Inflammatory macrophage (primary cell): ENCODE results near the gene CORO7.

Experiments
- DNase-seq, 2 donors: peaks; one replicate each; pipeline ENCODE4 v3.0.0-alpha.2; 2020 to 2022
- total RNA-seq, 18 experiments: gene quantifications; one replicate each; lab custom pipeline; 2026; ENCODE audit warnings: mixed read lengths in 6 of 18, inconsistent platforms in 2 of 18; lab: John Stamatoyannopoulos, UW

CORO7 gene
- total RNA-seq = 12.7 to 38.3 (median 19.7) reads per million in 18 experiments

- peak; percentile 96 to 97 for DNase-seq
Observed at GRCh38 chr16:4416200-4417032, at the start of gene CORO7. TSS of gene CORO7 (minus strand) at chr16:4416596. CDS start at chr16:4416518, 78 bp downstream.

GRCh38 chr16:4463522-4464163 lies 47.2 kb upstream of the CORO7 start:
- DNase-seq = no peak

GRCh38 chr16:4461250-4462085 lies 45.1 kb upstream of the CORO7 start:
- DNase-seq = no peak

GRCh38 chr16:4460936-4461249 lies 44.5 kb upstream of the CORO7 start:
- DNase-seq = no peak

- no peak for DNase-seq
Observed at GRCh38 chr16:4455951-4456350, 39.6 kb upstream of the CORO7 start.

GRCh38 chr16:4455081-4455480 lies 38.7 kb upstream of the CORO7 start:
- no peak for DNase-seq

- DNase-seq = no peak
Observed at GRCh38 chr16:4454623-4455022, 38.2 kb upstream of the CORO7 start.

GRCh38 chr16:4452674-4453073 lies 36.3 kb upstream of the CORO7 start:
- peak; percentile 5 to 50 for DNase-seq

GRCh38 chr16:4450931-4451519 lies 34.6 kb upstream of the CORO7 start:
- no peak for DNase-seq

GRCh38 chr16:4450430-4450829 lies 34.0 kb upstream of the CORO7 start:
- no peak for DNase-seq

GRCh38 chr16:4443986-4444385 lies 27.6 kb upstream of the CORO7 start:
- DNase-seq = no peak

- no peak for DNase-seq
Observed at GRCh38 chr16:4443271-4443670, 26.9 kb upstream of the CORO7 start.

- no peak for DNase-seq
Observed at GRCh38 chr16:4442371-4442770, 26.0 kb upstream of the CORO7 start.

GRCh38 chr16:4437366-4437765 lies 21.0 kb upstream of the CORO7 start:
- DNase-seq = no peak

GRCh38 chr16:4435337-4436067 lies 19.1 kb upstream of the CORO7 start:
- no peak for DNase-seq

- no peak for DNase-seq
Observed at GRCh38 chr16:4433914-4434787, 17.8 kb upstream of the CORO7 start.

- no peak for DNase-seq
Observed at GRCh38 chr16:4433228-4433627, 16.8 kb upstream of the CORO7 start.

- no peak for DNase-seq
Observed at GRCh38 chr16:4431023-4431422, 14.6 kb upstream of the CORO7 start.

- DNase-seq = no peak
Observed at GRCh38 chr16:4428500-4428899, 12.1 kb upstream of the CORO7 start.

GRCh38 chr16:4426722-4427372 lies 10.5 kb upstream of the CORO7 start:
- no peak for DNase-seq
